SH-SY5Y (cell line): ENCODE measurements around the gene NTN4.

Source experiments
- GATA2 ChIP-seq: IDR thresholded peaks from 2 replicates; pipeline ENCODE4 v1.6.1; 2011; ENCODE audit warnings: mild to moderate bottlenecking, low read depth, low read length
- GATA3 ChIP-seq: IDR thresholded peaks from 2 replicates; pipeline ENCODE4 v1.6.1; 2011; ENCODE audit warnings: low read depth, mild to moderate bottlenecking, low read length, moderate library complexity

Gene NTN4

GRCh38 chr12:95808146-95808545, 17.6 kb upstream of the NTN4 start:
- TF ChIP-seq GATA2 (no peak), GATA3 (no peak)

DNA sequence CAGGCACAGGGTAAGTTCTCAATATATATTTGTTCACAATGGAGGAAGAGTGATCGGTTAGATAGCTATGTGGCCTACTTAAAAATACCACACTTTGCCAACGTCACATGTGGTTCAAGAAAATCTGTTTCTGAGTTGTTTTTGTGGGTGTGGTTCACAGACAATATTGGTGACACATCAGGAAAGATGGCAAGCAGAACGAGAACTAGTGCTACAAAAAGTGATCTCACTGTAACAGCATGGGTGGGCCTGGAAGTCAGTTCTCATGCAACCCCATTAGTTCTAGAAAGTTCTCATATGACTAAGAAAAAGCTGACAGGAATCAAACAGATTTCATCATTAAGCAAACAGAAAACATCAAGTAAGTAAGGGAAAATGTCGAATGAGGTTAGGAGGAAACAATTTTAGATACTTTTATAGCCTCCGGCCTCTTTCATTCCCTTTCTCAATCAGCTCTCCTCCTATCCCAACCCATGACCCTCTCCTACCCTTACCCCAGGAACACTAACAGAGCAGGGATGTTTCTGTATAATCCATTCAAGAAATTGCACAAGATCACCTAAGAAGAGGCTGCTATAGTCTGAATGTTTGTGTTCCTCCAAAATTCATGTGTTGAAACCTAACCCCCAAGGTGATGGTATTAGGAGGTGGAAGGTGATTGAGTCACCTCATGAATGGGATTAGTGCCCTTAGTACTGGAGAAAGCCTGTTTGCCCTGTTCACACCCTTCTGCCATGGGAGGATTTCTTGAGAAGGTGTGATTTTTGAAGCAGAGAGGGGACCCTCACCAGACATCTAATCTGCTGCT, 15.5 kb upstream of the NTN4 start:
- no peak for TF ChIP-seq GATA3
- TF ChIP-seq GATA2: no peak

DNA sequence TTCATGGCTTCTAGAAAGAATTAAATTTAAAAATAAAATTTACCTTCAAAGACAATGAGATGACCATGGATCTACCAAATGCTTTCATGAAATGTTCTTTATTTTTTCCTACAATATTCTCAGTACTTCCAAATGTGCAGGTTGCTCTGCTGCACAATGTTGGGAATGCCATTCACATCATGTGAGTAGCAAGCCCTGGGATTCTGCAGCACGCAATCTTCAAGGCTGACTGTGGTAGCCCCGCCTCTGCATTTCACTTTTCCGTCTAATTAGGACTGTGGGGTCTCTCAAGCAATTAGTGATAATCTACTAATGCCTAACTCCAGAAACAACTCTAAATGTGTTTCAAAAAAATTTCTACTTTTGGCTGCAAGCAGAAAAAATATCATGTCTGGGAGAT, 13.7 kb upstream of the NTN4 start:
- TF ChIP-seq GATA3 (no peak), GATA2 (no peak)

DNA sequence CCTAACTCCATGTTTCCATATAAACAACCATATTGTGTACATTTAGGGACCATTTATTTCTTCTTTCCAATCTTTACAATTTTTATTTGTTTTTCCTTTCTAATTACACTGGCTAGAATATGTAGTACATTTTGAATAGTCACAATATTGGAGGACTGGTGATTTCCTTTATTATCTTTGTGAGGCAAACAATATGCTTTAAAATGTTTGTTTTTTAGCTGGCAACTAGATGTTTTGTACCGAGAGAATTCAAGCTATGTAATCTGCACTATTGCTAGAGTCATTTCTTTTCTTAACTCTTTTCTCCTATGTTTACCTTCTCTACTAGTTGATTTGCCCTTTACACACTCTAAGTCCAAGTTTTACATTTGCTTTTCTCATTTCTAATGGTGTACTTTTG, 13.3 kb upstream of the NTN4 start:
- no peak for TF ChIP-seq GATA3
- TF ChIP-seq GATA2: no peak

DNA sequence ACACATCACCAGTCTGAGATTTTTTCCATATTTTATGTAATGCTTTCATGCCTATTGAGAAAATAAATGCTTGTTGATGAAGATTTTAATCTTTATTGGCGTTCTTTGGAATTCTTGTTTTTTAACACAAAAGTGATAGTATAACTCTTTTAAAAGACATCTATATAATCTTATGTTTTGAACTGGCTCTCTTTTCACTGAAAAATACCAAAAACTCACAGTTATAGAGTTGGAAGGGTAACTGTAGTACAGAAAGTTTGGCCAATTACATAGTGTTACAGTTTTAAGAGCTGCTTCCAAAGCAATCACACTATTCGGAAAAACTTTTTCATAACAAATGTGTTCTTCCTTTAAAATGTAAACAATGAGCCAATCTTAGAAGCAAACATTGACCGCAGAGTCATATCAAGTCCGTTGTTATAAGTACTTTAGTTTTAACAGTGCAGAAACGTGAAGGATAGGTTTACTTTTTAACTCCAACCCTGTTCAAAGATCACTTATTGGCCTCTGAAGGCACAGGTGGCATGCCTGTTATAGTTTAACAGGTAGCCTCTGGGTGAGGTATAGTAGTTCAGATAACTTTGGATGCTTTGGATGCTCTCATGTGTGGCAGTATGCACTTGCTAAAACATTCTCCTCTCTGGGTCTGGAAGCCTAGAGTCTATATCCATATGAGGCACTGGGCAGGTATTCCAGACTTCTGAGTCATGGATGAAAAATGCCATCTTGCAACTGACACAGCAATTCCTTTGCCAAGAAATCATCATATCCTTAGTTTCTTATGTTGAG, 12.1 kb upstream of the NTN4 start:
- TF ChIP-seq GATA2 (no peak), GATA3 (no peak)

GRCh38 chr12:95796982-95797289, 6.4 kb upstream of the NTN4 start:
- TF ChIP-seq GATA2 (no peak), GATA3 (no peak)

- TF ChIP-seq GATA2: no peak
- TF ChIP-seq GATA3: no peak
Measured at GRCh38 chr12:95796225-95796981, 5.8 kb upstream of the NTN4 start.

- TF ChIP-seq GATA2 (no peak), GATA3 (no peak)
Measured at GRCh38 chr12:95790917-95791849, 619 bp upstream of the NTN4 start.

DNA sequence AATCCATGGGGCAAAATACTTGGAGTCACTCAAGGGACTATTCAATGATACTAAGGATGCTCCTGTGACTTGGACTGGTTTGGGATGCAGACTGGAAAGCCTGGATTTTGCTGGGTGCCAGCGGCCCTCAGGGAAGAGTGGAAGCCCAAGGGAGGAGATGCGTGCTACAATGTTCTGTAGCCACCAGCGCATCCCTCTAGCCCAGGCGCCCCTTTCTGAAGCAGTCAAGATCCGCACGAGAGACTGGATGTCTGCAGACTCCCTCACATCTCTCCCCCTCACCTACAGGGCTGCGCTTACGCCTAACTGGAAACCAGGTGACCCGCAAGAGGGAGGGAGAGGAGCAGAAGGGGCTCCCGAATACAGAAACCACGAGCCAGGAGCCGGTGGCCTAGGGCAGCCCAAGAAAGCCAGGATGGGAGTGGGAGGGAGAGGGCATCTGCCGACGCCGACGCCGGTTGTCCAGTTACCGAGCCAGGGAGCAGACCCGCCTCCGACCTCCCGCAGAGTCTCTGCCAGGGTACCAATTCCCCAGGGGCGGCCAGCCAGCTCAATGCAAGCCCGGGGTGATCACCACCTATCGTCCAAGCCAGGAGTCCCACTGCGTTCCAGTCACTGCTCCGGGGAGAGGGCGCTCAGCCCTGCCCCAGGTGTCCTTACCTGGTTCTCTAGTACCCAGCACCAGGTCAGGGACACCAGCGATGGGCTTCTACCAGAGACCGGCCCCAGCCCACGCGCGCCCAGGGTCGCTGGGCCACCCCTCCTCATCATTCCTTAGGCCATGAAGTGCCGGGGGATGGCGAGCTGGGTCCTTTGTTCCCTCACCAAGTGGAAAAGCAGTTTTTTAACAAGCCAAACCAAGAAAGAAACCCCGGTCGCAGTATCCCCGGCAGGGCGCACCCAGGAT, 1.2 kb downstream of the NTN4 start:
- TF ChIP-seq GATA3 (no peak), GATA2 (no peak)

DNA sequence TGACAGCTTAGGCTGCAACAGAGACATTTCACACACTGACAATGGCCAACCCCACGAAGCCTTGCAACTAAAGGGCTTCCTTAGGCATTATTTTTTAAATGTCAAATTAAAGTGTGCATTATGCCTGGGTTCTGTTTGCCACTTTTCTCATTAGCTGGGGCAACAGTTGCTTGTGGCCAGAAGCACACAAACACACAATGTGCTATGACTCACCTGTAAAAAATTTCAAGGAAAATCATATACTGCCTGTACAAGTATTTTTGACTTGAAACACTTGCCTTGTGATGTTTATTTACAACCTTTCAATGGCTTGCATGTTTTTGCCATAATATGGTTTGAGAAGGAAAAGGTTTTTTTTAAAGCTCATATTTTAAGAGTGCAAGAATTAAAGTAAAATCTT, 1.9 kb downstream of the NTN4 start:
- TF ChIP-seq GATA3 (no peak), GATA2 (no peak)

- TF ChIP-seq GATA2: no peak
- TF ChIP-seq GATA3: no peak
Measured at GRCh38 chr12:95787274-95787818, 3.2 kb downstream of the NTN4 start.

- TF ChIP-seq GATA2: no peak
- TF ChIP-seq GATA3: no peak
Measured at GRCh38 chr12:95784915-95785314, 5.6 kb downstream of the NTN4 start.

DNA sequence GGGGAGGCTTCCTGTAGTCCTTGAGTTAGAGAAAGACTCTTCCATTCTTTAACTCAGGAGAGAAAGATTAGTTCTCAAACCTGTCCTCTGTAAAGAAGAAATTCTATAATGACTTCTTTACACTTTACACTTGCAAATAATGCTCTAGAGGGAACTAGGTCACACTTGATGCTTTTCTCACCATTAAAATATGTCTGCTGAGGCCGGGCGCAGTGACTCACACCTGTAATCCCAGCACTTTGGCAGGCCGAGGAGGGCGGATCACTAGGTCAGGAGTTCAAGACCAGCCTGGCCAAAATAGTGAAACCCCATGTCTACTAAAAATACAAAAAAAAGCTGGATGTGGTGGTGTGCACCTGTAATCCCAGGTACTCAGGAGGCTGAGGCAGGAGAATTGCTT, 6.3 kb downstream of the NTN4 start:
- TF ChIP-seq GATA3: no peak
- no peak for TF ChIP-seq GATA2
